Astrocyte (in vitro differentiated cells and primary cell): Measurements from ENCODE around the gene PLEKHG4. TPM values are rescaled to one million over a fixed set of nuclear protein-coding genes. Genes with fewer than 3 reads are reported as not detected.

Source experiments
- DNase-seq: peaks from one replicate; pipeline ENCODE4 v3.0.0-alpha.2; 2010; ENCODE audit warnings: low read depth
- FAIRE-seq: peaks from 2 replicates; lab custom pipeline; 2011; peaks lifted over from hg19 to GRCh38; lab: Jason Lieb, UNC
- H2AFZ ChIP-seq: 2 replicates; pipeline ENCODE4 v1.6.0; 2012; ENCODE audit warnings: low read depth, low read length, inconsistent platforms
- H3K27ac ChIP-seq: 2 replicates; pipeline ENCODE4 v1.5.1; 2011; ENCODE audit warnings: low read depth, low read length, inconsistent platforms
- H3K27me3 ChIP-seq: 2 replicates; pipeline ENCODE4 v1.6.0; 2011; ENCODE audit warnings: low read length, inconsistent platforms; ENCODE audit not compliant: insufficient read depth
- H3K36me3 ChIP-seq: 2 replicates; pipeline ENCODE4 v1.5.1; 2011; ENCODE audit warnings: low read length, inconsistent platforms; ENCODE audit not compliant: insufficient read depth
- H3K4me1 ChIP-seq: 2 replicates; pipeline ENCODE4 v1.5.1; 2011; ENCODE audit warnings: low read length, inconsistent platforms; ENCODE audit not compliant: insufficient read depth
- H3K4me2 ChIP-seq: 2 replicates; pipeline ENCODE4 v1.6.0; 2012; ENCODE audit warnings: low read length, inconsistent platforms
- H3K4me3 ChIP-seq: 2 replicates; pipeline ENCODE4 v1.5.1; 2011; ENCODE audit warnings: low read depth, mild to moderate bottlenecking, low read length, inconsistent platforms; ENCODE audit not compliant: insufficient read depth
- H3K79me2 ChIP-seq: 2 replicates; pipeline ENCODE4 v1.6.0; 2012; ENCODE audit warnings: mild to moderate bottlenecking, low read length, inconsistent platforms; ENCODE audit not compliant: insufficient read depth
- H3K9ac ChIP-seq: 2 replicates; pipeline ENCODE4 v1.6.0; 2012; ENCODE audit warnings: mild to moderate bottlenecking, low read length, inconsistent platforms
- H3K9me3 ChIP-seq: 2 replicates; pipeline ENCODE4 v1.5.1; 2012; ENCODE audit warnings: low read depth, mild to moderate bottlenecking, low read length, inconsistent platforms; ENCODE audit not compliant: insufficient read depth
- H4K20me1 ChIP-seq: 2 replicates; pipeline ENCODE4 v1.6.0; 2012; ENCODE audit warnings: low read length, inconsistent platforms; ENCODE audit not compliant: insufficient read depth
- H3K27ac Mint-ChIP-seq: one replicate; pipeline ENCODE4 v1.8.0; 2021; ENCODE audit warnings: mild to moderate bottlenecking, mixed read lengths; ENCODE audit not compliant: unreplicated experiment
- H3K27me3 Mint-ChIP-seq: one replicate; pipeline ENCODE4 v1.8.0; 2021; ENCODE audit warnings: low read depth, mixed read lengths; ENCODE audit not compliant: unreplicated experiment
- H3K36me3 Mint-ChIP-seq: one replicate; pipeline ENCODE4 v1.8.0; 2021; ENCODE audit warnings: low read depth, mixed read lengths; ENCODE audit not compliant: unreplicated experiment
- H3K4me1 Mint-ChIP-seq: one replicate; pipeline ENCODE4 v1.8.0; 2021; ENCODE audit warnings: low read depth, mixed read lengths; ENCODE audit not compliant: unreplicated experiment
- H3K4me3 Mint-ChIP-seq: one replicate; pipeline ENCODE4 v1.8.0; 2021; ENCODE audit warnings: mild to moderate bottlenecking, moderate library complexity, mixed read lengths; ENCODE audit not compliant: unreplicated experiment
- H3K9me3 Mint-ChIP-seq: one replicate; pipeline ENCODE4 v1.8.0; 2021; ENCODE audit warnings: mild to moderate bottlenecking, mixed read lengths; ENCODE audit not compliant: unreplicated experiment
- CTCF ChIP-seq: IDR thresholded peaks from 2 replicates; pipeline ENCODE4 v1.5.1; 2011; ENCODE audit warnings: low read depth, mild to moderate bottlenecking, inconsistent platforms, low read length, moderate library complexity; ENCODE audit not compliant: insufficient read depth
- EZH2 ChIP-seq: IDR thresholded peaks from 2 replicates; pipeline ENCODE4 v1.6.1; 2012; ENCODE audit warnings: mild to moderate bottlenecking, low read length, inconsistent platforms; ENCODE audit not compliant: insufficient read depth
- total RNA-seq: library from RNA; stranded (reverse); gene quantifications from 2 replicates; pipeline ENCODE4 v1.2.1, GENCODE V29; 2021

The PLEKHG4 gene
- total RNA-seq, 1 donor from 2014 or later: 2.4 TPM

DNA sequence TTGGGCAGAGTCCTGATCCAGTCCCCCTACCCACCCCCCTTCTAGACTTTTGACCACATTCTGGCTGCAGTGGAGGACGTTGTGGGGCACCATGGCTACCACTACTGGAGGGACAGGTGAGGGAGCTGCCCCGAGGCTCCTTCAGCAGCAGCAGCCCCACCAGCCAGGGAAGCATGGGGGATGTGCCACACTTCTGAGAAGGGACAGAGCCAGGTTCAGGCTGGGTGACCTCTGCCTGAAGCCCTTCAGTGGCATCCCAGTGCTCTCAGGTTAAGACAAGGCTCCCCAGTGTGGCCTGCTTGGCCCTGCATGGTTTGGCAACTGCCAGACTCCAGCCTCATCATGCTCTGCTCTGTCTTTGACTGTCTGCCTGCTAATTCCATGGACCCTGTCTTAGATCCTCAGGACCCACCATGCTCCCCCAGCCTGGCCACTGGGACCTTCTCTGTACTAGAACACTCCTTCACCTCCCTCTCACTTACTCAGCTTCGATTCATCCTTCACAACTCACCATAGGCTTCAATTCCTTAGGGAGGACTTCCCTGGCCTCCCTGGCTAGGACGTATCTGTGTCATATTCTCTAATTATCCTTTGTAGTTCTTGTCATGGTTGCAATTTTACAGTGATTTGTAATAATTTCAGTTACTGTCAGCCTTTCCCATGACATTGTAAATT lies 21.7 kb upstream of the PLEKHG4 start:
- Histone ChIP-seq H3K4me3 (no peak overlapping the region), H3K27me3 (no peaks in the 10 kb centered on the region), H3K36me3 (no peaks in the 10 kb centered on the region), H3K4me1 (no peaks in the 10 kb centered on the region), H3K4me2 (no peak overlapping the region), H3K9me3 (no peaks in the 10 kb centered on the region), H3K9ac (no peak overlapping the region), H3K79me2 (no peaks in the 10 kb centered on the region), H4K20me1 (no peaks in the 10 kb centered on the region), H3K27ac (no peak overlapping the region), H2AFZ (no peak overlapping the region)
- Mint-ChIP-seq H3K27me3 (peaks cover 30% of the 10 kb centered on the region), H3K27ac (no peak overlapping the region), H3K9me3 (peaks cover 4% of the 10 kb centered on the region), H3K4me1 (peaks cover 2% of the 10 kb centered on the region), H3K36me3 (peaks cover 8% of the 10 kb centered on the region), H3K4me3 (no peak overlapping the region)
- no peak for TF ChIP-seq EZH2
- DNase-seq (no peak), FAIRE-seq (no peak)

DNA sequence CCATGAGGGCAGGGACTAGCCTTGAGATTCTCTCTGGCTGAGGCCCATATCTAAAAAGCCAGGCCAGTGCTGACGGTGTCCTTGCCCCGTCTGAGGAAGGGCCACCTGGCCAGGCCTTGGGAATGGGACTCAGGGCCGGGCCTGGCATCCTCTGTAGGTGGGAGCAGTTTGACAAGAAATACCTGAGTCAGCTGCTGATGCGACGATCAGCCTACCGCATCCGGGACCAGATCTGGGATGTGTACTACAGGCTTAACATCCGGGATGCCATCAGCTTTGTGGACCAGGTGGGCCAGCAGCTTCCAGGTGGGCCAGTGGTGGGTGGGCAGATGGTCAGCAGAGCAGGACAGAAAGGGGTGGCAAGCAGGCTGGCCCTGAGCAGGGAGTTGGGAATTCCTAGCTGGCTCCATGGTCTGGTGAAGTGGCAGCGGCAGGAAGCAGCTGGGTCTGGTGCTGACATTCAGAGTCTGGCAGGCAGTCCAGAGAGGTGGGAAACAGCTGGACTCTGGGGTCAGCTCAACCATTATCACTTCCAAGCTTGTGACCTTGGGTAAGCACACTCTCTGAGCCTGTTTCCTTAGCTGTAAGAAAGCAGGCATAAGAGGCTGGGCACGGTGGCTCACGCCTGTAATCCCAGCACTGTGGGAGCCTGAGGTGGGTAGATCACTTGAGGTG lies 21.0 kb upstream of the PLEKHG4 start:
- Histone ChIP-seq H2AFZ (no peak overlapping the region), H3K79me2 (no peaks in the 10 kb centered on the region), H3K27me3 (no peaks in the 10 kb centered on the region), H3K4me2 (no peak overlapping the region), H3K4me1 (no peaks in the 10 kb centered on the region), H3K4me3 (no peak overlapping the region), H3K36me3 (no peaks in the 10 kb centered on the region), H4K20me1 (no peaks in the 10 kb centered on the region), H3K9me3 (no peaks in the 10 kb centered on the region), H3K27ac (no peak overlapping the region), H3K9ac (no peak overlapping the region)
- TF ChIP-seq CTCF (no peak), EZH2 (no peak)
- FAIRE-seq (no peak), DNase-seq (no peak)
- Mint-ChIP-seq H3K27ac (no peak overlapping the region), H3K9me3 (peaks cover 9% of the 10 kb centered on the region), H3K36me3 (peaks cover 8% of the 10 kb centered on the region), H3K27me3 (peaks cover 37% of the 10 kb centered on the region), H3K4me3 (no peak overlapping the region), H3K4me1 (peaks cover 2% of the 10 kb centered on the region)

DNA sequence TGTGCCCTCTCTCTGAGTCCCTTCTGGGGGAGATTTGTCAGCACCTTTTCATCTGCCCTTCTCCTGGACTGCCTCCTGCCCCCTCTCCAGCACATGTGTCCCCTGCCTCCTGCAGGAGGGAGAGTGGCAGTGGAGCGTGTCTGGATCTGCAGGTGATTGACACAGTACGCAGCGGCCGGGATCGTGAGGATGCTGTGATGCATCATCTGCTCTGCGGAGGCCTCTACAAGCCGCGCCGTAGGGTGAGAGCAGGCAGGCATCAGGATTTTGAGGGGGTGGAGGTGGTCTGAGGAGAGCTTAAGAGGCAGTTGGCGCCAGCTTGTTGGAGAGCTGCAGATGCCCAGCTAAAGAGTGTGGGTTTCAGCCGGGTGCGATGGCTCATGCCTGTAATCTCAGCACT lies 19.6 kb upstream of the PLEKHG4 start:
- Histone ChIP-seq H2AFZ (no peak overlapping the region), H3K4me1 (no peaks in the 10 kb centered on the region), H3K4me3 (no peak overlapping the region), H3K27ac (no peak overlapping the region), H3K79me2 (no peaks in the 10 kb centered on the region), H3K27me3 (no peaks in the 10 kb centered on the region), H3K36me3 (no peaks in the 10 kb centered on the region), H3K4me2 (no peak overlapping the region), H4K20me1 (no peaks in the 10 kb centered on the region), H3K9ac (no peak overlapping the region), H3K9me3 (no peaks in the 10 kb centered on the region)
- Mint-ChIP-seq H3K9me3 (peaks cover 9% of the 10 kb centered on the region), H3K36me3 (peaks cover 8% of the 10 kb centered on the region), H3K4me1 (peaks cover 2% of the 10 kb centered on the region), H3K4me3 (peak overlapping the region; percentile 14), H3K27me3 (peaks cover 47% of the 10 kb centered on the region), H3K27ac (no peak overlapping the region)
- TF ChIP-seq EZH2 (no peak), CTCF (no peak)
- DNase-seq: no peak
- FAIRE-seq: no peak
